Mesenchymal stem cell (in vitro differentiated cells and primary cell): ENCODE measurements around the gene UGT1A6.

Source experiments
- DNase-seq: peaks from one replicate; pipeline ENCODE4 v3.0.0-alpha.2; 2013
- H2AFZ ChIP-seq: one replicate; pipeline ENCODE4 v1.6.1; 2013; ENCODE audit warnings: low read depth, mild to moderate bottlenecking, control low read depth, inconsistent platforms, low read length, moderate library complexity
- H2AK5ac ChIP-seq: 2 replicates; pipeline ENCODE4 v1.6.1; 2013; ENCODE audit warnings: low read length, moderate library complexity, mild to moderate bottlenecking, inconsistent platforms; ENCODE audit not compliant: severe bottlenecking
- H2BK120ac ChIP-seq: one replicate; pipeline ENCODE4 v1.6.1; 2013; ENCODE audit warnings: low read depth, mild to moderate bottlenecking, inconsistent platforms, low read length, moderate library complexity
- H2BK12ac ChIP-seq, 2 experiments: one replicate each; pipeline ENCODE4 v1.6.1; 2013; ENCODE audit warnings: inconsistent platforms in 2 of 2, low read length in 2 of 2, mild to moderate bottlenecking in 2 of 2, moderate library complexity in 2 of 2, control low read depth in 1 of 2
- H2BK15ac ChIP-seq: one replicate; pipeline ENCODE4 v1.6.1; 2013; ENCODE audit warnings: mild to moderate bottlenecking, low read depth, inconsistent platforms; ENCODE audit not compliant: poor library complexity, severe bottlenecking
- H2BK5ac ChIP-seq: 2 replicates; pipeline ENCODE4 v1.6.1; 2013; ENCODE audit warnings: low read depth, mild to moderate bottlenecking, low read length, control low read depth, inconsistent platforms; ENCODE audit not compliant: poor library complexity, severe bottlenecking
- H3K14ac ChIP-seq, 2 experiments: one replicate each; pipeline ENCODE4 v1.6.1; 2013; ENCODE audit warnings: inconsistent platforms in 2 of 2, low read length in 2 of 2, control low read depth in 1 of 2, mild to moderate bottlenecking in 1 of 2, moderate library complexity in 1 of 2
- H3K18ac ChIP-seq, 2 experiments: one replicate each; pipeline ENCODE4 v1.6.1; 2013; ENCODE audit warnings: inconsistent platforms in 2 of 2, low read length in 2 of 2, control low read depth in 1 of 2, low read depth in 1 of 2, mild to moderate bottlenecking in 1 of 2
- H3K23ac ChIP-seq, 2 experiments: one replicate each; pipeline ENCODE4 v1.6.1; 2013; ENCODE audit warnings: inconsistent platforms in 2 of 2, low read length in 2 of 2, mild to moderate bottlenecking in 2 of 2, moderate library complexity in 2 of 2, control low read depth in 1 of 2
- H3K27ac ChIP-seq: 2 replicates; pipeline ENCODE4 v1.5.1; 2013; ENCODE audit warnings: mild to moderate bottlenecking, moderate library complexity, low read length, control low read depth, inconsistent platforms; ENCODE audit not compliant: poor library complexity, severe bottlenecking
- H3K27me3 ChIP-seq, 2 experiments: 2 replicates each; pipeline versions ENCODE4 v1.6.1 to v1.7.0; 2013; ENCODE audit warnings: low read length in 2 of 2, mild to moderate bottlenecking in 2 of 2, moderate library complexity in 2 of 2, control low read depth in 1 of 2, inconsistent platforms in 1 of 2; ENCODE audit not compliant: control insufficient read depth in 1 of 2, insufficient read depth in 1 of 2
- H3K36me3 ChIP-seq, 2 experiments: 2 replicates each; pipeline versions ENCODE4 v1.6.1 to v1.7.0; 2013; ENCODE audit warnings: low read length in 2 of 2, control low read depth in 1 of 2, inconsistent platforms in 1 of 2, low read depth in 1 of 2, mild to moderate bottlenecking in 1 of 2; ENCODE audit not compliant: insufficient read depth in 2 of 2, control insufficient read depth in 1 of 2
- H3K4ac ChIP-seq, 2 experiments: one replicate each; pipeline ENCODE4 v1.6.1; 2013; ENCODE audit warnings: inconsistent platforms in 2 of 2, low read length in 2 of 2, mild to moderate bottlenecking in 2 of 2, moderate library complexity in 2 of 2, control low read depth in 1 of 2, low read depth in 1 of 2
- H3K4me1 ChIP-seq: 2 replicates; pipeline ENCODE4 v1.6.1; 2013; ENCODE audit warnings: low read depth, low read length, control low read depth; ENCODE audit not compliant: control insufficient read depth, insufficient read depth
- H3K4me2 ChIP-seq: 2 replicates; pipeline ENCODE4 v1.6.1; 2013; ENCODE audit warnings: low read length, mild to moderate bottlenecking, inconsistent platforms; ENCODE audit not compliant: poor library complexity, severe bottlenecking
- H3K4me3 ChIP-seq, 2 experiments: 2 replicates each; pipeline versions ENCODE4 v1.5.1 to v1.7.0; 2013; ENCODE audit warnings: low read length in 2 of 2, mild to moderate bottlenecking in 2 of 2, control low read depth in 1 of 2, low read depth in 1 of 2; ENCODE audit not compliant: insufficient read depth in 1 of 2
- H3K79me1 ChIP-seq: replicated peaks from 2 replicates; pipeline ENCODE4 v1.6.1; 2013; ENCODE audit warnings: mild to moderate bottlenecking, control low read depth, low read length, inconsistent platforms; ENCODE audit not compliant: poor library complexity, severe bottlenecking
- H3K9ac ChIP-seq: 2 replicates; pipeline ENCODE4 v1.7.0; 2013; ENCODE audit warnings: mild to moderate bottlenecking, low read length, moderate library complexity
- H3K9me3 ChIP-seq: 2 replicates; pipeline ENCODE4 v1.7.0; 2013; ENCODE audit warnings: mild to moderate bottlenecking, low read length; ENCODE audit not compliant: control insufficient read depth
- H4K8ac ChIP-seq: one replicate; pipeline ENCODE4 v1.6.1; 2013; ENCODE audit warnings: inconsistent platforms, mild to moderate bottlenecking, low read length, moderate library complexity
- H4K91ac ChIP-seq: one replicate; pipeline ENCODE4 v1.6.1; 2013; ENCODE audit warnings: mild to moderate bottlenecking, low read length, inconsistent platforms
- WGBS: methylation state at CpG from one replicate; pipeline ENCODE4 v1.1.7; 2013; ENCODE audit warnings: mixed read lengths; 5-methylcytosine and 5-hydroxymethylcytosine counted together

UGT1A6 gene

DNA sequence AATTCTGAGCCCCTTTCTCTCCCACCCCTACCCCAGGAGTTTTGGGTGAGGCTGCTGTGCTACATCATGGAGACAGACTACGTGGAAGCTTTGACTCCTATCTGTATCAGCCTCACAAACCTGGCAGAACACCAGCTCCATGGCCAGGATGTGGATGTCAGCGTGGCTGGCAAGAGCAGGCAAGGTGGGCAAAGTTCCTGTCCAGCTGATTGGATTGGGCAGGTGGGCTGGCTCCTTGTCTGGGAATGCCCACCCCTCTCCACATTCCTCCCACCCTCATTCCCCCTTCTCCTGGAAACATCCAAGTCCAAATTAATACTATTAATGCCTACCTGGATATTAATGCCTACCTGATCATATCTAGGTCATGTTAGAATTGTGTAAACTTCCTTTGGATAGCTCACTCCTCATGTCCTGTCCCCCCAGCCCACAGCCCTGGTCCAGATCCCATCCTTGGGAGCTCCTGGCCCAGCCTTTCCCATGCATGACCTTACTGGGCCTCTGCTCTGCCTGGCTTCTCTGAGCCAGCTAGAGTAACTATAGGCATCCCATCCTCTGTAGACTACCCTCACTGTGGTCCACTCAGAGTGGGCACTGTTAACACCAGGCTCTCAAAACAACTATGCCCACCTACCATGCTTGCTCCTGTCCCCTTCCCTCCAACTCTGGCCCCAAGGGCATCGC is 109.6 kb downstream of the UGT1A6 start:
- H3K36me3 ChIP-seq = no peaks in the 10 kb centered on the region
- 27% methylated on average over 2 of the region's 3 CpGs for WGBS
- no peak overlapping the region for H4K8ac ChIP-seq
- H2BK15ac ChIP-seq = no peak overlapping the region
- no peak overlapping the region for H3K27ac ChIP-seq
- no peak overlapping the region for H4K91ac ChIP-seq
- no peak overlapping the region for H3K9ac ChIP-seq
- no peak overlapping the region for H2BK5ac ChIP-seq
- no peak overlapping the region for H3K4me3 ChIP-seq
- no peak overlapping the region for H3K14ac ChIP-seq
- H2AFZ ChIP-seq = no peak overlapping the region
- no peaks in the 10 kb centered on the region for H3K4me1 ChIP-seq
- DNase-seq = no peak
- no peak overlapping the region for H3K4me2 ChIP-seq
- H3K4ac ChIP-seq = no peak overlapping the region
- H2BK12ac ChIP-seq = no peak overlapping the region
- peaks cover 33 to 51% of the 10 kb centered on the region in 2 experiments for H3K27me3 ChIP-seq
- no peaks in the 10 kb centered on the region for H3K9me3 ChIP-seq
- no peak overlapping the region for H3K18ac ChIP-seq
- no peaks in the 10 kb centered on the region for H3K79me1 ChIP-seq
- no peak overlapping the region for H2BK120ac ChIP-seq
- H3K23ac ChIP-seq = no peak overlapping the region
- no peak overlapping the region for H2AK5ac ChIP-seq

GRCh38 chr2:233803292-233803911 is 110.7 kb downstream of the UGT1A6 start:
- 37% methylated on average over 2 of the region's 2 CpGs for WGBS
- no peaks in the 10 kb centered on the region for H3K9me3 ChIP-seq
- H3K4me2 ChIP-seq = no peak overlapping the region
- H2AFZ ChIP-seq = no peak overlapping the region
- no peak overlapping the region for H2BK12ac ChIP-seq
- H3K27me3 ChIP-seq = peaks cover 43 to 59% of the 10 kb centered on the region in 2 experiments
- H2AK5ac ChIP-seq = no peak overlapping the region
- H4K91ac ChIP-seq = no peak overlapping the region
- no peaks in the 10 kb centered on the region for H3K79me1 ChIP-seq
- no peak overlapping the region for H3K4ac ChIP-seq
- H3K23ac ChIP-seq = no peak overlapping the region
- H3K4me1 ChIP-seq = no peaks in the 10 kb centered on the region
- no peak overlapping the region for H3K18ac ChIP-seq
- no peak overlapping the region for H2BK15ac ChIP-seq
- no peak overlapping the region for H2BK120ac ChIP-seq
- DNase-seq = no peak
- H3K36me3 ChIP-seq = no peaks in the 10 kb centered on the region
- no peak overlapping the region for H3K14ac ChIP-seq
- no peak overlapping the region for H4K8ac ChIP-seq
- no peak overlapping the region for H3K9ac ChIP-seq
- no peak overlapping the region for H2BK5ac ChIP-seq
- no peak overlapping the region for H3K4me3 ChIP-seq
- no peak overlapping the region for H3K27ac ChIP-seq

- Histone ChIP-seq H3K36me3 (no peaks in the 10 kb centered on the region), H4K8ac (no peak overlapping the region), H3K23ac (no peak overlapping the region), H3K18ac (no peak overlapping the region), H3K27me3 (peaks cover 46 to 60% of the 10 kb centered on the region in 2 experiments), H3K9me3 (no peaks in the 10 kb centered on the region), H3K9ac (no peak overlapping the region), H3K4me2 (no peak overlapping the region), H2BK12ac (no peak overlapping the region), H2AFZ (no peak overlapping the region), H3K27ac (no peak overlapping the region), H3K4me1 (no peaks in the 10 kb centered on the region), H3K4ac (no peak overlapping the region), H2BK15ac (no peak overlapping the region), H3K79me1 (no peaks in the 10 kb centered on the region), H2BK120ac (no peak overlapping the region), H2AK5ac (no peak overlapping the region), H4K91ac (no peak overlapping the region), H2BK5ac (no peak overlapping the region), H3K4me3 (no peak overlapping the region), H3K14ac (no peak overlapping the region)
- no peak for DNase-seq
- 64% methylated on average over 8 of the region's 8 CpGs for WGBS
Observed at GRCh38 chr2:233803994-233804393, 111.3 kb downstream of the UGT1A6 start.

GRCh38 chr2:233807215-233807865 is 114.7 kb downstream of the UGT1A6 start:
- Histone ChIP-seq H4K91ac (no peak overlapping the region), H3K79me1 (no peaks in the 10 kb centered on the region), H3K4ac (no peak overlapping the region), H2BK120ac (no peak overlapping the region), H3K27ac (no peak overlapping the region), H3K36me3 (peaks cover 0 to 3% of the 10 kb centered on the region in 2 experiments), H3K23ac (no peak overlapping the region), H2BK15ac (no peak overlapping the region), H2BK12ac (no peak overlapping the region), H3K18ac (no peak overlapping the region), H2AFZ (no peak overlapping the region), H3K9me3 (no peaks in the 10 kb centered on the region), H2AK5ac (no peak overlapping the region), H3K9ac (no peak overlapping the region), H3K4me2 (no peak overlapping the region), H4K8ac (no peak overlapping the region), H3K27me3 (peaks cover 59 to 69% of the 10 kb centered on the region in 2 experiments), H3K4me1 (no peaks in the 10 kb centered on the region), H3K4me3 (no peak overlapping the region), H3K14ac (no peak overlapping the region), H2BK5ac (no peak overlapping the region)
- WGBS = 81% methylated on average over 12 of the region's 12 CpGs
- no peak for DNase-seq
